Loucy (cell line): ENCODE data around the gene DOK1.

Source experiments
- H2AFZ ChIP-seq: fragments of 200-600 bp; sonication (generic); 2 replicates; pipeline ENCODE4 v1.6.0; 2016; ENCODE audit warnings: antibody characterized with exemption, mild to moderate bottlenecking, low read length, moderate library complexity
- H3F3A ChIP-seq: fragments of 200-600 bp; 2 replicates; pipeline ENCODE4 v1.6.0; 2016; ENCODE audit warnings: antibody characterized with exemption, low read depth, mild to moderate bottlenecking
- H3K27me3 ChIP-seq: fragments of 200-600 bp; sonication (generic); 2 replicates; pipeline ENCODE4 v1.6.1; 2014; ENCODE audit warnings: low read length, mild to moderate bottlenecking; ENCODE audit not compliant: insufficient read depth, poor library complexity, severe bottlenecking
- H3K36me3 ChIP-seq: fragments of 200-600 bp; sonication (generic); 2 replicates; pipeline ENCODE4 v1.6.1; 2016; ENCODE audit warnings: low read length; ENCODE audit not compliant: insufficient read depth
- H3K4me1 ChIP-seq: fragments of 200-600 bp; sonication (generic); 2 replicates; pipeline ENCODE4 v1.5.1; 2014; ENCODE audit warnings: low read length, mild to moderate bottlenecking; ENCODE audit not compliant: insufficient read depth, poor library complexity, severe bottlenecking
- H3K4me2 ChIP-seq: fragments of 200-600 bp; sonication (generic); 2 replicates; pipeline ENCODE4 v1.6.0; 2014; ENCODE audit warnings: antibody characterized with exemption, low read length, low read depth, mild to moderate bottlenecking; ENCODE audit not compliant: poor library complexity, severe bottlenecking
- H3K4me3 ChIP-seq: fragments of 200-600 bp; sonication (generic); 2 replicates; pipeline ENCODE4 v1.5.1; 2014; ENCODE audit warnings: low read length, mild to moderate bottlenecking, mixed read lengths; ENCODE audit not compliant: poor library complexity, severe bottlenecking
- H3K79me2 ChIP-seq: fragments of 200-600 bp; sonication (generic); 2 replicates; pipeline ENCODE4 v1.6.1; 2014; ENCODE audit warnings: low read length; ENCODE audit not compliant: insufficient read depth
- H3K9ac ChIP-seq: fragments of 200-600 bp; sonication (generic); 2 replicates; pipeline ENCODE4 v1.6.0; 2014; ENCODE audit warnings: mild to moderate bottlenecking, low read depth, low read length, moderate library complexity; ENCODE audit not compliant: poor library complexity, severe bottlenecking
- H3K9me2 ChIP-seq: fragments of 200-600 bp; sonication (generic); replicated peaks from 2 replicates; pipeline ENCODE4 v1.6.1; 2016; ENCODE audit warnings: low read depth, low read length, mixed read lengths
- H3K9me3 ChIP-seq: fragments of 200-600 bp; sonication (generic); 2 replicates; pipeline ENCODE4 v1.6.1; 2014; ENCODE audit warnings: mild to moderate bottlenecking, antibody characterized with exemption, low read length, low read depth; ENCODE audit not compliant: insufficient read depth
- H4K20me1 ChIP-seq: fragments of 200-600 bp; sonication (generic); 2 replicates; pipeline ENCODE4 v1.6.0; 2014; ENCODE audit warnings: antibody characterized with exemption, low read length, mild to moderate bottlenecking; ENCODE audit not compliant: insufficient read depth, poor library complexity, severe bottlenecking
- EZH2phosphoT487 ChIP-seq: fragments of 200-600 bp; IDR thresholded peaks from 2 replicates; pipeline ENCODE4 v1.6.1; 2018; ENCODE audit warnings: antibody characterized with exemption, mild to moderate bottlenecking, moderate library complexity, borderline replicate concordance
- TF ChIP-seq, protein P1 (sequence below): fragments of 200-600 bp; sonication (generic); conservative IDR thresholded peaks from 2 replicates; pipeline ENCODE4 v1.5.1; 2014; ENCODE audit warnings: mild to moderate bottlenecking, antibody characterized with exemption, low read length

DOK1 gene

DNA sequence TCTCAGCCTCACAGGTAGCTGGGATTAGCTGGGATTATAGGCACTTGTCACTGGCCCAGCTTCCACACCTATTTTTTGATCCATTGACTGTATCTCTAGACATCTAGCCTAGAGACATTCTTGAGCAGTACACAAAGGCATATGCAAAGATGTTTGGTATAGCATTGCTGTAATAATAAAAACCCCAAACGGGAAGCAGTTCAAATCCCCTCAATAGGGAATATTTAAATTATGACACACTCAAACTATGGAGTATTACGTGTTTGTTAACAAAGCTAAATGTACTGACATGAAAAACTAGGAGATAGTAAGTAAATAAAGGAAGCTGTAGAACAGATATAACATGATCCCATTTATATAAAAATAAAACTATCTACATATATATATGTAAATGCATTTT lies 27.7 kb downstream of the DOK1 start:
- Histone ChIP-seq H3K36me3 (no peaks in the 10 kb centered on the region), H3K79me2 (no peaks in the 10 kb centered on the region), H3F3A (no peaks in the 10 kb centered on the region), H3K9me2 (no peaks in the 10 kb centered on the region), H3K27me3 (no peaks in the 10 kb centered on the region), H3K9me3 (no peaks in the 10 kb centered on the region), H3K4me3 (no peak overlapping the region), H2AFZ (no peak overlapping the region), H3K4me1 (peaks cover 30% of the 10 kb centered on the region), H3K9ac (no peak overlapping the region), H4K20me1 (no peaks in the 10 kb centered on the region), H3K4me2 (no peak overlapping the region)
- TF ChIP-seq, protein P1, sequence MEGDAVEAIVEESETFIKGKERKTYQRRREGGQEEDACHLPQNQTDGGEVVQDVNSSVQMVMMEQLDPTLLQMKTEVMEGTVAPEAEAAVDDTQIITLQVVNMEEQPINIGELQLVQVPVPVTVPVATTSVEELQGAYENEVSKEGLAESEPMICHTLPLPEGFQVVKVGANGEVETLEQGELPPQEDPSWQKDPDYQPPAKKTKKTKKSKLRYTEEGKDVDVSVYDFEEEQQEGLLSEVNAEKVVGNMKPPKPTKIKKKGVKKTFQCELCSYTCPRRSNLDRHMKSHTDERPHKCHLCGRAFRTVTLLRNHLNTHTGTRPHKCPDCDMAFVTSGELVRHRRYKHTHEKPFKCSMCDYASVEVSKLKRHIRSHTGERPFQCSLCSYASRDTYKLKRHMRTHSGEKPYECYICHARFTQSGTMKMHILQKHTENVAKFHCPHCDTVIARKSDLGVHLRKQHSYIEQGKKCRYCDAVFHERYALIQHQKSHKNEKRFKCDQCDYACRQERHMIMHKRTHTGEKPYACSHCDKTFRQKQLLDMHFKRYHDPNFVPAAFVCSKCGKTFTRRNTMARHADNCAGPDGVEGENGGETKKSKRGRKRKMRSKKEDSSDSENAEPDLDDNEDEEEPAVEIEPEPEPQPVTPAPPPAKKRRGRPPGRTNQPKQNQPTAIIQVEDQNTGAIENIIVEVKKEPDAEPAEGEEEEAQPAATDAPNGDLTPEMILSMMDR, result no peak
- TF ChIP-seq EZH2phosphoT487, result no peak

DNA sequence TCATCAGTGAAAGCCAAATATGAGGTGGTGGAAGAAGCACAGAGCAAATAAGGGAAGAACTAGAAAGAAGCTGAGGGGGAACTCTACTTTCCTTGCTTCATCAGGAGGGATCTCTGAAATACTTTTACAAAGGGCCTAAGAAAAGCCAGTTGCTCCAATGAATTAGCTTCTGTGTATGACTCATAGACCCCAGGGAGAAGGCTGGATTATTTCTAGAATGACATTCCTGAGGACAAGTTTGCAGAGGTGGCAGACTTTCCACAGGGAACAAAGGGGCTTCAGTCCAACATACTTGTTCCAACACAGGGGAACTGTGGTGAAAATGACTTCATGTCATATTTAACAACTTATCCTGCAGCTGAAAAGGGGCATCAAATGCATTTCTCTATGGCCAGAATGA lies 29.0 kb downstream of the DOK1 start:
- Histone ChIP-seq H3F3A (no peaks in the 10 kb centered on the region), H4K20me1 (no peaks in the 10 kb centered on the region), H3K9me3 (no peaks in the 10 kb centered on the region), H3K36me3 (no peaks in the 10 kb centered on the region), H2AFZ (peak overlapping the region; percentile 63), H3K4me3 (no peak overlapping the region), H3K27me3 (no peaks in the 10 kb centered on the region), H3K4me2 (no peak overlapping the region), H3K9me2 (no peaks in the 10 kb centered on the region), H3K4me1 (peaks cover 27% of the 10 kb centered on the region), H3K79me2 (no peaks in the 10 kb centered on the region), H3K9ac (no peak overlapping the region)
- TF ChIP-seq EZH2phosphoT487, result no peak
- TF ChIP-seq, protein P1, result no peak

DNA sequence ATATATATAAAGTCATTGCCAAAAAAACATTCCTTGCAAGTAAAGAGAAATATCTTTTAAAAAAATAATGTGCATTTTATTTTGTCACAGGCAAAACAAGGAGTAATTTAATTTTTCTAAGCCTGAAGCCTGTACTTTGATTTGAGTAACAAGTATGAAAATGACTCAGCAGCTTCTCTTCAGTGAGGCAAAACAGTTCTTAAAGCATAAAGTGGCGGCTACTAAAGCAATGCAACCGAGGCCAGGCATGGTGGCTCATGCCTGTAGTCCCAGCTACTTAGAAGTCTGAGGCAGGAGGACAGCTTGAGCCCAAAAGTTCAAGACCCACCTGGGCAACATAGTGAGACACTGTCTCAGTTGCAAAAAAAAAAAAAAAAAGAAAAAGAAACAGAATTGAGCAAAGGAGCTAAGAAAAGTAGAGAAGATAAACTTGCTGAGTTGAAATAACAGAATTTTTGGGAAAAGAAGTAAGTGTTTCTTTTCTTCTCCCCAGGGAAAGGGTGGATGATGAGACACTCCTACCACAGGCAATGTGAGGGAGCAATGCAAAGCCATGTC lies 29.6 kb downstream of the DOK1 start:
- H3K9me3 ChIP-seq, result no peaks in the 10 kb centered on the region
- no peaks in the 10 kb centered on the region for H3F3A ChIP-seq
- H2AFZ ChIP-seq, result no peak overlapping the region; the same call in 1 of the 2 replicates
- H4K20me1 ChIP-seq, result no peaks in the 10 kb centered on the region
- H3K4me2 ChIP-seq, result no peak overlapping the region
- TF ChIP-seq, protein P1, result no peak
- TF ChIP-seq EZH2phosphoT487, result no peak
- no peaks in the 10 kb centered on the region for H3K27me3 ChIP-seq
- H3K4me1 ChIP-seq, result peaks cover 27% of the 10 kb centered on the region
- H3K79me2 ChIP-seq, result no peaks in the 10 kb centered on the region
- H3K9me2 ChIP-seq, result no peaks in the 10 kb centered on the region
- H3K4me3 ChIP-seq, result no peak overlapping the region
- H3K9ac ChIP-seq, result no peak overlapping the region
- H3K36me3 ChIP-seq, result no peaks in the 10 kb centered on the region
